Activated CD4-positive, alpha-beta T cell treated with anti-CD3 and anti-CD28 coated beads for 24 hours (primary cell): Measurements from ENCODE around the gene ATXN7L3.
"Not testable (repeated sequence)": the region's sequence is repeated elsewhere in the genome, so short reads cannot be mapped to it uniquely, and the experiment has no call there.

ENCODE experiments used
- DNase-seq, 2 donors: peaks; one replicate each; pipeline ENCODE4 v3.0.0-alpha.2; 2020; ENCODE audit warnings: low read depth in 2 of 2

ATXN7L3 gene, protein sequence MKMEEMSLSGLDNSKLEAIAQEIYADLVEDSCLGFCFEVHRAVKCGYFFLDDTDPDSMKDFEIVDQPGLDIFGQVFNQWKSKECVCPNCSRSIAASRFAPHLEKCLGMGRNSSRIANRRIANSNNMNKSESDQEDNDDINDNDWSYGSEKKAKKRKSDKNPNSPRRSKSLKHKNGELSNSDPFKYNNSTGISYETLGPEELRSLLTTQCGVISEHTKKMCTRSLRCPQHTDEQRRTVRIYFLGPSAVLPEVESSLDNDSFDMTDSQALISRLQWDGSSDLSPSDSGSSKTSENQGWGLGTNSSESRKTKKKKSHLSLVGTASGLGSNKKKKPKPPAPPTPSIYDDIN

DNA sequence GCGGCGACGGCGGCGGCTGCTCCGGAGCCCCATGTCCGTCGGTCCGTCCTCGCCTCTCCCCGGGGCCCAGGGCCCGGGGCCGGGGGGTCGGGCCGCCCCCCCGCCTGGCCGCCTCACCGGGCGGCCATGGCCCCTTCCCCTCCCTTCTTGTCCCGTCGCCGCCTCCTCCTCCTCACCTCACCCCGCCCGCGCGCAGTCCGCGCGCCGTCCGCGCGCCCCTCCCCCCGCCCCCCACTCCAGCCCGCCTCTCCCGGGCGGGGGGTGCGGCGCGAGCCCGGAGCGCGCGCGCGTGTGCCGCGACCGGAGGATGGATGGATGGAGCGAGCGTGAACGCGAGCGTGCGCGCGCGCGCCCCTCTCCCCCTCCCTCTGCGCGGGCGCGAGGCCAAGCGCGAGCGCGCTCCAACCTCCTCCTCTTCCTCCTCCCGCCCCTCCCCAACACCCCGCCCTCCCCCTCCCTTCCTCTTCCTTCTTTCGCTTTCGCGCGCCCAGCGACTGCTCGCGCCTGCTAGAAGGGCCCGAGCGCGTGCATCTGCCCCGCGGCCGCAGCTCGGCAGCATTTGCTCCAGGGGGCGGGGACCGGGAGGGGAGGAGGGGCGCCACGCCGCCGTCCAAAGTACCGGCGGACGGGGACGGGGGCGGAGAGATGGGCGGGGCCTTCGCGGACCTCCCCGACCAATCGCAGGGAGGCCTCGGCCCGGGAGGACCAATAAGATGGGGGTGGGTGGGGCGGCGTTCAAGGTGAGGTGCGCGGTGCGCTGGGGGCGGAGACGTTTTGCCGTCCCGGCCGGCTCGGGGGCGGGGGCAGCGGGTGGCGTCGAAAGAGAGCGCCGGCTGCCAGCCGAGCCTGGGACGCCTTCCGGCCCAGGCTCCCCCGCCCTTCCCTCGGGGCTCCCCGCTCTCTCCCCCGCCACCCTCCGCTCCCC lies at the start of gene ATXN7L3:
Gene ATXN7L3, minus strand, starts transcription at position 332 of the 925 bp plus-strand sequence. CDS start 1,814 bp downstream, outside the sequence.
- DNase-seq = peak; percentile 99 to 100

DNA sequence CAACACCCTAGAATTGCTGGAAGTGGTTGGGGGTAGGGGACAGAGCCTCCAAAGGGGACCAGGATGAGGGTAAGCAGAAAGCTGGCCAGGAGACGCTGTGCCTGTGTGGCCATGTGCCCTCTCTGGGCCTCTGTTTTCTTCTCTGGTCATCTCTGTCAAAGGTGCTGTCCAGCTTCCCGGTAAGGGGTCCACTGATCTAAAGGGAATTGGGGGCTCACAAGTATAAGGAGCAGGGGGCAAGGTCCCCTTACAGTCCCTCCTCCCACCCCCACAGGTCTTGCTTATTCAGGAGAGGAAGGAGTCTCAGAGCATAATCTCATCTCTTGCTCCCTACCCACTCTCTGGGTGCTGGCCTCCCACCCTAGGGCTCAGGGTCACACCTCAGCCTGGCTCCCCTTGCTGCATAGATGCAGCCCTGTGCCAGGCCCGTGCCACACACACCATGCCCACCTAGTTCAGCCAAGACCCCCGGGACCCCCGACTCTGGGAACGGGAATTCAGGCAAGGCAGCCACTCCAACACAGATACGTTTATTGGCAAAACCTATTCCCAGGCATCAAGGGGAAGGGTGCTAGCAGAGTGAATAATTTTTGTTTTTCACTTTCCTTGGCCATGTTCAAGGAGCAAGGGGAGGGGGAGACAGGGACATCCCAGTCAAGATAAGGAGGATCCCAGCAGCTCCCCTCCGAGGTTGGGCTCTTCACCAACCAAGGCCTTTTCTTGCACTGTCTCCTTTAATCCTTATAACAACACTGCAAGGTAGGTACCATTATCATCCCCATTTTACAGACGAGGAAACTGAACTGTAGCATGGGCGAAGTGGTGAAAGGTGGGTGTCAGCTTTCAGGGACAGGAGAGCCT lies 48.4 kb upstream of the ATXN7L3 start:
- no peak for DNase-seq

DNA sequence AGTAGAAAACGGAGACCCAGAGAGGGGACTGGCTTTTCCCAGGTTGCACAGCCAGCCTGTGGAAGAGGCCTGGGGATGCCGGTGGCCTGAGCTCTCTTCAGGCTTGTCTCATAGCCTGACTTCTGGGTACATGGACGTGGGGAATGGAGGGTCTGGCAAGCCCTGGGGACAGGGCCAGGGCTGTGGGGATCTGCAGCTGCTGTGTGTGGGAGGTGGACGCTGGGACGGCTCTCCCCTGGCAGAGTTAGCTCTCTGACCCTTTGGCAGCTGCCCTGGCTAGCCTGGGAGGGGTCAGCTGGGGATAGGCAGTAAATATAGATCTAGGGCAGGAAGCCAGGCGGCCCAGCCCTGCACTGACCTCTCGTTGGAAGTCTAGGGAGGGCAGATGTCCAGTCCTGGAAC lies 47.8 kb upstream of the ATXN7L3 start:
- no peak for DNase-seq

DNA sequence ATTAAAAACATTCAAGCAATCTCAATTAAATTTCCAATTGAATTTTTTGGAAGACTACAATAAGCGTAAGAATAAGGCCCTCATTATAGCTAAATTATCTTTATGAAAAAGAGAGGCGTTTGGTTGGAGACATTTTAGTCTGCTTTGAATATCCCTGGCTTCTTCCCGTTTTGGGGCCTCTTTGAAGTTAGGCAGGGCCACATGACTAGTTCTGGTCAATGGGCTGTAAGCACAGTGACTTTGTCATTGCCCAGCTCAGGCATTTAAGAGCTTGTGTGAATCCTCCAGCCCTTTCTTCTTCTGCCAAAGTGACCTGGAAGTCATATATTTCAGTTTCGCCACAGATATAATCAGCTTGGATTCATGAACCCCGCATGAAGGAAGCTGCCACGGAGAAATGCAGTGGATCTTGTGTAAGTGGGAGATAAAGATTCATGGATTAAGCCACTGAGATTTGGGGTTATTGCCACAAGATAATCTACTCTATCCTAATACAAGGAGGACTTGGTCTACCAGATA lies 41.5 kb upstream of the ATXN7L3 start:
- DNase-seq = no peak

DNA sequence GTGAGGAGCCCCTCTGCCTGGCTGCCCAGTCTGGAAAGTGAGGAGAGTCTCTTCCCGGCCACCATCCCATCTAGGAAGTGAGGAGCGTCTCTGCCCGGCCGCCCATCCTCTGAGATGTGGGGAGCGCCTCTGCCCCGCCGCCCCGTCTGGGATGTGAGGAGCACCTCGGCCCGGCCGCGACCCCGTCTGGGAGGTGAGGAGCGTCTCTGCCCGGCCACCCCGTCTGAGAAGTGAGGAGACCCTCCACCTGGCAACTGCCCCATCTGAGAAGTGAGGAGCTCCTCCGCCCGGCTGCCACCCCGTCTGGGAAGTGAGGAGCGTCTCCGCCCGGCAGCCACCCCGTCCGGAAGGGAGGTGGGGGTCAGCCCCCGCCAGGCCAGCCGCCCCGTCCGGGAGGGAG lies 38.2 kb upstream of the ATXN7L3 start:
- DNase-seq = not testable (repeated sequence)

DNA sequence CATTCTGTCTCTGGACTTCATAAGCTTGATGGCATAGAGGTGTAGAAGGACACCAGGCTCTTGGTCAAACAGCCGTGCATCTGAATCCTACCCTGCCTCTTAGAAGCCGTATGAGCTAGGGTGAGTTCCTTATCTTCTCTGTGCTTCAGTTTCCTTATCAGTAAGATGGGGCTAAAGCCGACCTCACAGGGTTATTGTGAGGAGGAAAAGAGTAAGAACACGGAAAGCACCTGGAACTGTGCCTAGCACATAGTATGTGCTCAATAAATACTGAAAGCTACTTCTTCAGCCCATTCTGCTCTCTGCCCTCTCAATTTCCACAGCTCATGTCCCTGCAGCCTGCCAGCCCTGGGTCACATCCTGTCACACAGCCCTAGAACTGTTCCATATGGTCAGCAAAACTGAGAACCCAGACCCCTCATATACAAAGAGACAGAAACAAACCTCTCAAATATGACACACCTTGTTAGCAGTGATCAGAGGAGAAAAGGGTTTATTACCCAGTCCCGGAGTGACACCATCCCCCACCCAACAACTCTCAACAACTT lies 36.8 kb upstream of the ATXN7L3 start:
- DNase-seq = no peak

DNA sequence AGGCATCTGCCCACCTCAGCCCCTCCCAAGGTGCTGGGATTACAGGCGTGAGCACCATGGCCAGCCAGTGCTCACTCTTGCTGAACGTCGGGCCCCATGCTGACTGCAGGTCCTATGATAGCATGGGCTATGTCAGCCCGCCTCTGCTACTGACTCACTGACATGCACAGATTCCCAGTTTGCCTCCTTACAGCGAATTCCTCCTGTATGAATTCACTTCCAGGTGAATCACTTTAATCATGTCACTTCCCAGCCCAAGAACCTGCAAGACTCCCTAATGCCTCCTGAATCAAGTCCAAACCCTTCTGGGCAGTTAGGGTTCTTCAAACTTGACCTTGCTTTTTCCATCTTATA lies 35.9 kb upstream of the ATXN7L3 start:
- DNase-seq = no peak

DNA sequence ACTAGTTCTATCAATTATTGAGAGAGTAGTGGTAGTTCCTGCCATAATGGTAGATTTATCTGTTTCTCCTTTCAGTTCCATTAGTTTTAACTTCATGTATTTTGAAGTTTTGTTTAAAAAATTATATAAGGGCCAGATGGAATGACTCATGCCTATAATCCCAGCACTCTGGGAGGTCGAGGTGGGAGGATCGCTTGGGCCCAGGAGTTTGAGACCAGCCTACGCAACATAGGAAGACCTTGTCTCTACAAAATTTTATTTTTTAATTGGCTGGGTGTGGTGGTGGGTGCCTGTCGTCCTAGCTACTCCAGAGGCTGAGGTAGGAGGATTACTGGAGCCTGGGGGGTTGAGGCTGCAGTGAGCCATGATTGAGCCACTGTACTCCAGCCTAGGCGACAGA lies 33.9 kb upstream of the ATXN7L3 start:
- no peak for DNase-seq

DNA sequence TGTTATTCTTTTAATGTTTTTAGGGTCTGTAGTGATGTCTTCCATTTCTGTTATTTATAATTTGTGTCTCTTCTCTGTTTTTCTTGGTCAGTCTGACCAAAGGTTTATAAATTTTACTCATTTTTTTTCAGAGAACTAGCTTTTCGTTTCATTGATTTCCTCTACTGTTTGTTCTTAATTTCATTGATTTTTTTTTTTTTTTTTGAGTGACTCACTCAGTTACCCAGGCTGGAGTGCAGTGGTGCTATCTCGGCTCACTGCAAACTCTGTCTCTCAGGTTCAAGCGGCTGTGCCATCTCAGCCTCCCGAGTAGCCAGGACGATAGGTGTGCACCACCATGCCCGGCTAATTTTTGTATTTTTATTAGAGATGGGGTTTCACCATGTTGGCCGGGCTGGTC lies 32.4 kb upstream of the ATXN7L3 start:
- no peak for DNase-seq

DNA sequence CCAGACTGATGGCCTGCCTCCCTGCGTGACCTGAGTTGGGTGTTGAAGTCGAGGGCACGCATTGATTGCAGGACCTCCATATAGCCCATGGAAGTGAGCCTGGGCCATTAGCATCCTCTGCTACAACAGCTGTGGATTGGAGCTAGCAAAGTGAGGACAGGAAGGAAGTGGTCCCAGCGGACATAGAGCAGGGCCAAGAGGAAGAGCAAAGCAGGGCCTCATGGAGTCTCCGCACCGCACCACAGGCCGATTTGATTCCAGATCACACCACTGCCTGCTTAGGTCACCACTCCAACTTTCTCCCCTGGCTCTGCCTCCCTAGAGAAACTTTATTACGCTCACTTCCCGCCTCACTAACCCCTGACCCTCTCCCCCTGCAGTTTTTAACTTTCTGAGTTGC lies 30.5 kb upstream of the ATXN7L3 start:
- DNase-seq = no peak

DNA sequence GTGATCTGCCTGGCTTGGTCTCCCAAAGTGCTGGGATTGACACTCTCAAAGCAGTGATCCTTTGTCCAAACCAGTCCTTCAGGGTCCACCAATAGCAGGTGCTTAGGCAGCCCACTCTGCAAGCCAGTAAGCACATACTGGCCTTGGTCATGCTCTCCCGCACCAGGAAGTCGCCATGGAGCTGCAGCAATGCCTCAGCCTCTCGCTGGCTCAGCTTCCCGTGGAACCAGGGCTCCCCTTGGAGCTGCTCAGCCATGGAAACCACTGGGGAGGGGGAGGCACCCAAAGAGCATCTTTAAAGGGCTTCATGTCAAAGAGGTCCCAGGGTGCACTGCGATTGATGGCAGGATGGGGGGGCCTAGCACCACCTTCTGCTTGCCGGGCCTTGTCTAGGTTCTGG lies 29.4 kb upstream of the ATXN7L3 start:
- no peak for DNase-seq

DNA sequence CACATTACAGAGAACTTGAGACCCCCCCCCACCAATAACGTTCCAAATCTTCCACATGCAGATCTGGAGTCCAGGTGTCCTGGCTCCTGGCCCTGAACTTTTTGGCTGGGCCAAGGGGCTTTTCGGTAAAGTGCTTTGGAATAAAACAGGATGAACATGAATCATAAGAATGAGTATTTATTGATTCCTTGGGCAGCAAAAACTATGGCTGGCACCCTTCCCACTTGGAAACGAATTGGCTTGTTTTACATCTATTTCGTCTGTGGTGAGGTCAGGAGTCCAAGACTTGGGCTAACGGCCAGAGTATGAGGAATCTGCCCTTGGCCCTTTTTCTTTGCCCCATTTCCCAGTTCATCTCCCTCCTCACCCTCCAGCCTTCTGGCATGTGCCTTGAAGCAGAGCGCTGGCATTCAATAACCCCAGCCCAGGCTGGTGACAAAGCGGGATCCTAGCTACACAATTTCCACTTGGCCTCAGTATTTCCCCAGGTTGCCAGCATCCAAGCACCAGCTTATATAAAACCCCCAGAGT lies 23.9 kb upstream of the ATXN7L3 start:
- no peak for DNase-seq

DNA sequence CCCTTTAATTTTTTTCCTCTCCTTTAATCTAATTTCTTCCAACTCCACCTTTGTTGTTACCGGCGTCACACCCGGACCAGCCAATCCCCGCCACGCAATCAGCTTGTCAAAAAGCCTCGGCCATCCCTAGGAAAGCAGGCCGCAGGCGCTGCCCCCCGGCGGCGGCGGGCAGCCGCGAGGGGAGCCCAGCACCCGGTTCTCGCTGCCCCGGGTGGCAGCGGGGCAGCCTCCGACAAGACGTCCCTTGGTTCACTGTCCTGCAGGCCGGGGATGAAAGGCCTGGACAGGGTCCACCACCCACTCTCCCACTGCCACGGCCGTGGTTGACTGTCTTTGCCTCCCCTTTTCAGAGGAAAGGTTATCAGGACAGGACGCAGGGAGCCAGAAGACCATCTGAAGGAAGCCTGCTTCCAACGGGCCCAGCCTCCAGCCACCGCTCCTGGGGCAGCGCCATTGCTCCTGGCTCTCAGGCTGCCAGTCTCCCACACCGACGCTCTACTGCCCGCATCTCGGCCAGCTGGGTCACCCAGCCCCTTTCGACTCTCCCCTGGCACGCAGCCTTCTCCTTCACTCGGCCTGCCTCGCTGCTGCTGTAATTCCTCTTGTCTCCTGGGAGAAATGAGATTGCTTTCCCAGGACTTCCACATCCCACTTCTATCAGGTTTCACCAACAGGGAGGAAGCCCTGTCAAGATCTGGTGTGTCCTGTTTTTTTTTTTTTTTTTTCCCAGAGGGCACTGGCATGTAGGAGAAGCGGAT lies 22.6 kb upstream of the ATXN7L3 start:
- DNase-seq = no peak

DNA sequence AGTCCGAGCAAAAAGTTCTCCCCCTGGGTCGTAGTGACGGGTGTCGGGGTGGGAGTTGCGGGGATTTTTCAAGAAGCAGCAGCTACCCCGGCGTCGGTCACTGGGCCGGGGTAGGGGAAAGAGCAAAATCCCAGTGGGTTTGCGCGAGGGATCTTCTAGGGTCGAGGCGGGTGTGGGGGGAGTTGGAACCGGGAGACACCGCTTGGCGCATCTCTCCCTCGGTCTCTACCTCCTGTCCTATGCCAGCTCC lies 22.1 kb upstream of the ATXN7L3 start:
- no peak for DNase-seq

DNA sequence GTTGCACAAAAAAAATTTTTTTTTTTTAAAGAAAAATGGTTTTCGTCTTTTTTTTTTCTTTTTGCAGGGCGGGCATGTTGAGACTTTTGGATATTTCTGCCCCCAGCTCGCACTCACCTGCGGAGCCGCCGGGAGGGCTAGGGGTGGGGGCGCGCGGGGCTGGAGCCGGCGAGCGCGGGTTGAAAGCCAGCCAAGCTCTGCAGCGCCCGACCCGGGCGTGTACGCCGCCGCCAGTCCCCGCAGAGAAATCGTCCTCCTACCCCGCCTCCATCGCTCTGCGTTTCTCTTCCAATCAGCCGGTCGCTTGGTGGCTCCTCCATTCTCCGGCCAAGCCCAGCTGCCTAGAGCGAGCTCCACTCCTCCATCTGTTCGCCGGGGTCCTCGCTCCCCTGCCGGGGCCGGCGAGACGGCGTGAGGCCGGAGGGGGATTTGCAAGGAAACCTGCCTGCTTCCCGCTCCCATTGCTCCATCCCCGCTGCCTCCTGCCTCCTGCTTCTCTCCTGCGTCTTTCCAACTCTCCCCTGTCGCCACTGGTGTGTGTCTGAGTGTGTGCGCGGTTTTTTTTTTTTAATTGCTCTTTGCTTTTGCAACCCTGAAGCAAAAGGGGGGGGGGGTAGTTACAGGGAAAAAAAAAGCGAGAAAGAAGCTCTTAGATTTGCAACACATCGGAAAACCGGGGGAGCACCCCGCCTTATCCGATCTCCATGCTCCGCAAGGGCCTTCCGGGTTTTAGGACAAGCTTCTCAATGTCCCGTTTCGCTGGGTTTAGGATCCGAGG lies 21.6 kb upstream of the ATXN7L3 start:
- DNase-seq = peak in 1 of 2 donors; percentile 52

DNA sequence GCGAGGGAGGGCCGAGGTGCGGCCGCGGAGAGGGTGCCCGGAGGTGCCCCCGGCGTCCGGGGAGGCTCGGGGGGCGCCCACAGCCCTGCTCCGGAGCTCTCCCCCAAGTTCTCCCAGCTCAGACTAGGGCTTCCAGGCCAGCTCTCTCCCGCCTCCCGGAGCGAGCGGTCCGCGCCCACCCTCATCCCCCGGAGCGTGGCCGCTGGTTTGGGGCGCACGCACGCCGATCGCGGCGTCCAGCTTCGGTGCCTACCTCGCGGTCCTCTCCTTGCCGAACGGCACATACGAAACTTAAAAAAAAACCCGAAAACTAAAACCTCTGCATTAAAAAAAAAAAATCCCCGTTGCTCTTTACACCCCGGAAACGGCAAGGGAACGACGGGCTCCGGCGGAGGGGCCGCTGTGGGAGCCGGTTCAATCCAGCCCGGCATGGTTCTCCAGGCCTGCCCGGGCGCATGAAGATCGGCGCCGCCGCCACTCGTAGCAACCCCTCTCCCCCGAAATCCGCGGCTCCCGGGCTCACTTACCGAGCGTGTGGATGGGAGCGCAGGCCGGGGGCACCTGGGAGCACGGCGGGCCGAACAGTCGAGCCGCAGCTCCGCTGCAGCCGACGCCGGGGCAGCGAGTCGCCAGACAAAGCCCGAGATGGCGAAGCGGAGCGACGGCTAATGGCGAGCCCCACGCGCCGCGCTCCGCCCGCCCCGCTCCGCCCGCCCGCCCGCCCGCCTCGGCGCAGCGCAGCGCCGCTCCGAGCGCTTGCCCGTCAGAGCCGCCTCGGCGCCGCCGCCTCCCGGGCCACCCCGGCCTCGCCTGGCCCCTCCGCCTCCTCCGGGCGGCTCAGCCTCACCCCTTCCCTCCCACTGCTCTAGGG lies 20.8 kb upstream of the ATXN7L3 start:
- no peak for DNase-seq

DNA sequence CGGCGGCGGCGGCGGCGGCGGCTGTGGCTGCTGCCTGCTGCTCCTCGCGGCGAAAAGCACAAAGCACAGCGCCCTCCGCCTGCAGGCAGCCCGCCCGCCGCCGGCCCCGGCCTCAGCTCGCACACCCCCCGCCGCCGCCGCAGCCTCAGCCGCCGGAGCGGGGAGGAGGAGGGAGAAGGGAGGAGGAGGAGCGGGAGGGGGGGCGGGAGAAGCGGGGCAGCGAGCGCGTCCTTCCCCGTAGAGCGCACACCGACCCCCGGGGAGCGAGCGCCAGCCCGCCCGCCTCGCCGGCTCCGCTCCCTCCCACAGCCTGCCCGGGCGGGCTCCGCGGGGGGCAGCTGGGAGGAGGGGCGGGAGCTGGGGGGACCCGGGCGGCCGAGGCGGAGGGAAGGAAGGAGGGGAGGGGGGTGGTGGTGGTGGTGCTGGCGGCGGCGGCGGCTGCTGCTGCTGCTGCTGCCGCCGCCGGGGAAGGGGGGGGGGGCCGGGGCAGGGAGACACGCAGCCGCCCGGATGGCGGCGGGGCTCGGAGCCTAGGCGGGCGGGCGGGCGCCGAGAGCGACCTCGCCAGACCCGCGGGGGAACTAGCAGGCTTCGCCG lies 20.0 kb upstream of the ATXN7L3 start, which contains the start of gene UBTF:
Gene UBTF, minus strand, starts transcription at position 60 of the 597 bp plus-strand sequence. CDS start 1,446 bp downstream, outside the sequence.
- no peak for DNase-seq

DNA sequence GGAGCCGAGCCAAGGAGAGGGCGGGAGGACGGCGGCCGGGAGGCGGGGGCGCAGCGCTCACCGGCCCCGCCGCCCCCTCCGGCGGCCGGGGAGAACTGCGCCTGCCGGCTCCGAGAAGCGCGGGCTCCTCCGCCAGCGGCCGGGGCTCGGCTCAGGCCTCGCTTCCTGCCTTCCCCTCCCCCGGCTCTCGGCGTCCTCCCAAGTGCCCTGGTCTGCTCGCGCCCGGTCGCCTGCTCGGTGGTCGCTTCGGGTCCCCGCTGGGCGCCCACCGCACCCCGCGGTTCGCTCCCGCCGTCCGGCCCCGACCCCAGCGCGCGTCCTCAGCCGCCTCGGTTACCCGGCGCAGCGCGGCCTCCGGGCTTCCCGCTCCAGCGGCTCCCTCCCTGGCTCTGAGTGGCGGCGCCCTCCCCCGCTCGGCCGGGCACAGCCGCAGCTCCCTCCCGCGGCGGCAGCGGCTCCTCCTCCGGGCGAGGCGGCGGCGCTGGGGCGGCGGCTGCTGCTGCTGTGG lies 19.5 kb upstream of the ATXN7L3 start:
- peak in 1 of 2 donors; percentile 45 for DNase-seq
